K562 (cell line): ENCODE measurements around the gene ITGBL1. TPM values are rescaled to one million over a fixed set of nuclear protein-coding genes. Genes with fewer than 3 reads are reported as not detected.

Source experiments
- ATAC-seq: fragments of 200-7000 bp; cut with Tn5 transposase; 3 replicates; pipeline ENCODE4 v1.9.1; 2020; ENCODE audit warnings: moderate library complexity
- BruUV-seq: library from RNA; stranded (reverse); fragments of 400-500 nt; replicated peaks from 2 replicates; lab custom pipeline; 2021; lab: Mats Ljungman, UMichigan
- CTCF ChIA-PET: fragments of 300-600 bp; formaldehyde crosslinking; extraction: SDS; loops from one replicate; lab custom pipeline; 2021; ENCODE audit warnings: low intra/inter-chr PET ratio; lab: Yijun Ruan, JAX
- POLR2A ChIA-PET: fragments of 300-600, 350-650 bp; sonication (Branson Sonifier 250); formaldehyde crosslinking; extraction: SDS; loops from one replicate; lab custom pipeline; 2021; ENCODE audit warnings: antibody characterized with exemption, inconsistent platforms; lab: Yijun Ruan, JAX
- DNase-seq, 4 experiments: peaks; one replicate each; pipeline versions ENCODE4 v3.0.0 to v3.0.0-alpha.2; 2011 to 2018; ENCODE audit warnings: low spot score in 3 of 4, mixed read lengths in 3 of 4; ENCODE audit errors: extremely low read depth in 1 of 4
- FAIRE-seq: peaks from 2 replicates; lab custom pipeline; 2011; peaks lifted over from hg19 to GRCh38; lab: Jason Lieb, UNC
- H2AFZ ChIP-seq: 2 replicates; pipeline ENCODE4 v1.6.0; 2011; ENCODE audit warnings: low read depth, low read length, control low read depth, inconsistent platforms
- H3K27ac ChIP-seq: fragments of 200-600 bp; 3 replicates; pipeline ENCODE4 v1.8.0; 2011; ENCODE audit warnings: low read depth, mild to moderate bottlenecking, control low read depth, inconsistent platforms, low read length, moderate library complexity, mixed read lengths; ENCODE audit errors: extremely low read depth
- H3K27me3 ChIP-seq, 2 experiments: fragments of 300-600 bp in 1 of 2; 2 replicates in 1 of 2; 3 replicates in 1 of 2; pipeline versions ENCODE4 v1.6.0 to v1.8.0; 2011; ENCODE audit warnings: inconsistent platforms in 2 of 2, low read length in 2 of 2, mild to moderate bottlenecking in 1 of 2, mixed read lengths in 1 of 2, moderate library complexity in 1 of 2; ENCODE audit not compliant: control insufficient read depth in 2 of 2, insufficient read depth in 2 of 2
- H3K36me3 ChIP-seq: fragments of 300-600 bp; 3 replicates; pipeline ENCODE4 v1.8.0; 2011; ENCODE audit warnings: mild to moderate bottlenecking, low read length, inconsistent platforms; ENCODE audit not compliant: control insufficient read depth, insufficient read depth
- H3K4me1 ChIP-seq, 2 experiments: fragments of 200-600 bp in 1 of 2; replicated peaks in 1 of 2; 2 replicates in 1 of 2; 3 replicates in 1 of 2; pipeline versions ENCODE4 v1.5.1 to v1.8.0; 2011; ENCODE audit warnings: inconsistent platforms in 2 of 2, low read length in 2 of 2, mild to moderate bottlenecking in 1 of 2, mixed read lengths in 1 of 2, moderate library complexity in 1 of 2; ENCODE audit not compliant: control insufficient read depth in 2 of 2, insufficient read depth in 2 of 2
- H3K4me2 ChIP-seq: 2 replicates; pipeline ENCODE4 v1.6.1; 2011; ENCODE audit warnings: low read length, control low read depth, inconsistent platforms, mixed read lengths; ENCODE audit not compliant: insufficient read depth
- H3K4me3 ChIP-seq: fragments of 200-600 bp; sonication (generic), shearing (Covaris generic); 2 replicates; pipeline ENCODE4 v1.5.1; 2016; ENCODE audit warnings: control low read depth, inconsistent platforms
- H3K79me2 ChIP-seq: fragments of 200-600 bp; 3 replicates; pipeline ENCODE4 v1.8.0; 2011; ENCODE audit warnings: low read length, inconsistent platforms; ENCODE audit not compliant: control insufficient read depth, insufficient read depth
- H3K9ac ChIP-seq, 2 experiments: 2 replicates each; pipeline versions ENCODE4 v1.6.0 to v1.6.1; 2011; ENCODE audit warnings: low read depth in 2 of 2, low read length in 2 of 2, control low read depth in 1 of 2, inconsistent platforms in 1 of 2, mild to moderate bottlenecking in 1 of 2, mixed read lengths in 1 of 2; ENCODE audit not compliant: insufficient read depth in 1 of 2
- H3K9me1 ChIP-seq: one replicate; pipeline ENCODE4 v1.6.0; 2011; ENCODE audit warnings: inconsistent platforms, mild to moderate bottlenecking, low read length, moderate library complexity; ENCODE audit not compliant: control insufficient read depth, insufficient read depth
- H3K9me3 ChIP-seq: replicated peaks from 2 replicates; pipeline ENCODE4 v1.5.1; 2011; ENCODE audit warnings: low read depth, low read length, inconsistent platforms; ENCODE audit not compliant: control insufficient read depth, insufficient read depth
- H4K20me1 ChIP-seq: replicated peaks from 2 replicates; pipeline ENCODE4 v1.6.1; 2011; ENCODE audit warnings: low read length, inconsistent platforms, mixed read lengths; ENCODE audit not compliant: control insufficient read depth, insufficient read depth
- NCOA2 ChIP-seq, 2 experiments: fragments of 450-650 bp; IDR thresholded peaks; 2 replicates each; pipeline ENCODE4 v1.6.1; 2018; ENCODE audit warnings: mild to moderate bottlenecking in 2 of 2, moderate library complexity in 1 of 2; ENCODE audit not compliant: partially characterized antibody in 2 of 2
- TEAD2 ChIP-seq: fragments of 450-650 bp; IDR thresholded peaks from 2 replicates; pipeline ENCODE4 v1.6.1; 2016; ENCODE audit warnings: missing genetic modification characterization, control low read depth, missing compliant biosample characterization
- TSC22D4 ChIP-seq: fragments of 450-650 bp; IDR thresholded peaks from 2 replicates; pipeline ENCODE4 v1.6.1; 2016; ENCODE audit warnings: missing genetic modification characterization, missing biosample characterization, control low read depth
- XRCC5 ChIP-seq: fragments of 200-400 bp; formaldehyde crosslinking; IDR thresholded peaks from 2 replicates; pipeline ENCODE4 v1.6.1; 2017; ENCODE audit warnings: low read depth, mild to moderate bottlenecking, low read length
- ZBTB1 ChIP-seq: sonication (generic); formaldehyde crosslinking; IDR thresholded peaks from 2 replicates; pipeline ENCODE4 v1.8.1; 2023; ENCODE audit warnings: missing genetic modification reagents, low read depth, mild to moderate bottlenecking, borderline replicate concordance
- ZNF184 ChIP-seq: sonication (generic); formaldehyde crosslinking; IDR thresholded peaks from 2 replicates; pipeline ENCODE4 v1.5.0; 2020; ENCODE audit warnings: missing genetic modification reagents
- ZNF444 ChIP-seq: fragments of 250-450 bp; sonication (Bioruptor Pico); IDR thresholded peaks from 2 replicates; pipeline ENCODE4 v1.4.0; 2020; ENCODE audit warnings: mild to moderate bottlenecking, moderate library complexity
- WGBS: fragments of 100-300 bp; shearing (Covaris generic); methylation state at CpG from one replicate; pipeline ENCODE4 v1.1.6; 2016; ENCODE audit warnings: low coverage, mixed read lengths; ENCODE audit not compliant: insufficient coverage; ENCODE audit errors: missing lambda C conversion rate; 5-methylcytosine and 5-hydroxymethylcytosine counted together
- in situ Hi-C: fragments of 300-500 bp; cut with MboI; formaldehyde crosslinking; loops from 4 replicates; pipeline ENCODE4 v1.15.0; 2018; ENCODE audit warnings: inconsistent platforms, mixed read lengths
- intact Hi-C: fragments of 100-400 bp; cut with micrococcal nuclease; formaldehyde crosslinking; loops from 2 replicates; pipeline ENCODE4 v1.14.2; 2022
- polyA plus RNA-seq, 8 experiments: library from polyadenylated mRNA; depleted of rRNA in 4 of 8; stranded (reverse) in 5 of 8; unstranded in 3 of 8; fragments of >200 nt; fragmentation: Nextera tagmentation in 2 of 8; fragmentation: Illumina TruSeq in 1 of 8; extraction: Ambion mirVana in 2 of 8; extraction: Trizol in 1 of 8; gene quantifications; 2 replicates each; pipeline versions ENCODE4 v1.2.1 to v1.2.3, GENCODE V29; 2011 to 2014; ENCODE audit warnings: inconsistent platforms in 1 of 8, missing spikeins in 1 of 8
- total RNA-seq, 7 experiments: library from RNA; depleted of rRNA in 6 of 7; stranded (reverse); fragments of >200 nt in 6 of 7; fragmentation: Illumina TruSeq in 2 of 7; extraction: Trizol in 2 of 7; gene quantifications; 2 replicates each; pipeline versions ENCODE4 v1.2.1 to v1.2.3, GENCODE V29; 2011 to 2021; ENCODE audit warnings: low replicate concordance in 1 of 7
- TF ChIP-seq, protein P1 (sequence below): fragments of 450-650 bp; IDR thresholded peaks from one replicate; pipeline ENCODE4 v1.6.1; 2018; ENCODE audit warnings: mild to moderate bottlenecking, moderate library complexity; ENCODE audit not compliant: partially characterized antibody

The ITGBL1 gene
- total and polyA plus RNA-seq, 9 of the 15 experiments (the other 6 are each of a cell fraction or from before 2014, with no cell fraction given) = 0.04 to 0.73 (median 0.32) TPM; not detected in 1

DNA sequence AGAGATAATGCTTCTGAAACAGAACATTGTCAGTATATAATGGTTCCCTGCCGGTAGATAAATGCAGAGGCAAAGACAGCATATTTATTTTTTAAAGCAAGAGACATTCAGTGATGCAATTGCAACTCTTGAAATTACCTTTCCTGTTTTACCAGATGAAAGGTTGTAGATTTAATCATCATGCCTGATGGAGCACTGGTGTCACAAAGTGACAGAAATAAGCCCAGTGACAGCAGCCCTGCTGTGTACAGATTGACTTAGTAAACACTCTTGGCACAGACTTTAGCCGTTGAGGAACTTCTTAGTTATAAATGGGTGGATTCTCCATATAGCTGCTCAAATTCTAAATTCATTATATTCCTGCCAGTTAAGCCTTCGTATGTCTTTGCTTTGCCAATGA lies 172.5 kb downstream of the ITGBL1 start:
- FAIRE-seq = no peak

More for the DNA sequence above, 172.5 kb downstream of the ITGBL1 start:
- TF ChIP-seq XRCC5 = no peak
- TF ChIP-seq TEAD2 = no peak
- TF ChIP-seq NCOA2 (IDR thresholded peaks at IDR 0.05; ENCODE audit: partially characterized antibody in 2 of 2) = no peak
- TF ChIP-seq ZNF184 (CRISPR knock-in tag) = no peak
- TF ChIP-seq ZNF444 (CRISPR knock-in tag) = no peak
- no peak for TF ChIP-seq TSC22D4 (tag)
- TF ChIP-seq ZBTB1 (CRISPR knock-in tag) = no peak
- TF ChIP-seq, protein P1, sequence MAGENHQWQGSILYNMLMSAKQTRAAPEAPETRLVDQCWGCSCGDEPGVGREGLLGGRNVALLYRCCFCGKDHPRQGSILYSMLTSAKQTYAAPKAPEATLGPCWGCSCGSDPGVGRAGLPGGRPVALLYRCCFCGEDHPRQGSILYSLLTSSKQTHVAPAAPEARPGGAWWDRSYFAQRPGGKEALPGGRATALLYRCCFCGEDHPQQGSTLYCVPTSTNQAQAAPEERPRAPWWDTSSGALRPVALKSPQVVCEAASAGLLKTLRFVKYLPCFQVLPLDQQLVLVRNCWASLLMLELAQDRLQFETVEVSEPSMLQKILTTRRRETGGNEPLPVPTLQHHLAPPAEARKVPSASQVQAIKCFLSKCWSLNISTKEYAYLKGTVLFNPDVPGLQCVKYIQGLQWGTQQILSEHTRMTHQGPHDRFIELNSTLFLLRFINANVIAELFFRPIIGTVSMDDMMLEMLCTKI = no peak
- CTCF ChIA-PET = no interaction called here
- Histone ChIP-seq H3K27ac (no peak overlapping the region), H3K9me1 (no peaks in the 10 kb centered on the region), H3K9me3 (no peaks in the 10 kb centered on the region), H3K4me3 (no peak overlapping the region), H3K27me3 (no peaks in the 10 kb centered on the region), H3K4me1 (no peaks in the 10 kb centered on the region), H3K36me3 (no peaks in the 10 kb centered on the region), H3K4me2 (no peak overlapping the region), H3K79me2 (no peaks in the 10 kb centered on the region), H4K20me1 (no peaks in the 10 kb centered on the region), H2AFZ (no peak overlapping the region), H3K9ac (no peak overlapping the region)
- intact Hi-C loops (no loop called here), in situ Hi-C loops (no loop called here)
- no peak for DNase-seq
- 0% methylated on average over 2 of the region's 3 CpGs for WGBS
- BruUV-seq = no TSS peak
- no peak for ATAC-seq
- POLR2A ChIA-PET = no interaction called here
